Transverse colon (tissue), 4 donors: ENCODE measurements around the gene DNTT.

Experiments used
- CTCF ChIP-seq, 5 experiments: fragments of 200-600 bp in 3 of 5; fragments of 450-650 bp in 2 of 5; sonication (generic) in 3 of 5; IDR thresholded peaks; 1 replicate in 2 of 5; 2 replicates in 3 of 5; pipeline ENCODE4 v1.5.1; 2016 to 2017; ENCODE audit warnings: antibody characterized with exemption in 5 of 5, inconsistent platforms in 3 of 5, mild to moderate bottlenecking in 2 of 5, moderate library complexity in 1 of 5
- EP300 ChIP-seq: sonication (generic); formaldehyde crosslinking; IDR thresholded peaks from one replicate; pipeline ENCODE4 v1.6.1; 2017; ENCODE audit warnings: antibody characterized with exemption, low read depth
- POLR2A ChIP-seq: fragments of 450-650 bp; IDR thresholded peaks from one replicate; pipeline ENCODE4 v1.6.1; 2016; ENCODE audit warnings: antibody characterized with exemption, mild to moderate bottlenecking, moderate library complexity
- POLR2AphosphoS5 ChIP-seq, 3 donors: sonication (generic); formaldehyde crosslinking; IDR thresholded peaks; one replicate each; pipeline ENCODE4 v1.6.1; 2016; ENCODE audit warnings: antibody characterized with exemption in 3 of 3

GRCh38 chr10:96334616-96335526, 30.6 kb downstream of the DNTT start:
- TF ChIP-seq CTCF (IDR thresholded peaks at IDR 0.05) (peak; percentile 40 to 74 (median 70)), POLR2AphosphoS5 (IDR thresholded peaks at IDR 0.05) (no peak), POLR2A (no peak), EP300 (no peak)
